ENCODE data around the gene NAPEPLD.

NAPEPLD gene

DNA sequence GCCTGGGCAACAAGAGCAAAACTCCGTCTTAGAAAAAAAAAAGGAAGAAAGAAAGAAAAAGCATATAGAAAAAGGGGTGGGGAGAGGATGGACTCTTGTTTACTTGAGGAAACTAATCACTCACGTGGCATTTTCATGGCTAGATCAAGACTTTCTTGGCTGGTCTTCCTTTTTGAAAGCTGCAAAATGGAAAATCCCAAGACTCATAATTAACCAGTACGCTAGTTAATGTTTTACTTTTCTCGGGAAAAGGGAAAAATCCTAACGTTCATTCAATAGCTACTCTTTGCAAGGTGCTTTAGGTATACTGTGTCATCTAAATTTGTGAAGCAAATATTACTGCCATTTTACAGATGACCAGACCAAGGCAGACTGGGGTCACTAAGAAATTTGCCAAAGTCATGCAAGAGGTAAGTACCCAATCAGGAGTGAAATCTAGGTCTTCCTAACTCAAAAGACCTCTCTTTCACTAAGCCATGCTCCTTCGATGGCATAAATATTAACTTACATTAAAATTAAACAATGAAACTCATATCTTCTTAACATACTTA lies 24.4 kb downstream of the NAPEPLD start:
- H3K27me3 ChIP-seq (ENCODE audit: control insufficient read depth, insufficient read depth, low read length), result no peaks in the 10 kb centered on the region
- H3K9me3 ChIP-seq (ENCODE audit: control insufficient read depth, low read length), result no peaks in the 10 kb centered on the region
- H3K4me1 ChIP-seq, result no peaks in the 10 kb centered on the region
- peaks cover 7% of the 10 kb centered on the region for H3K79me2 ChIP-seq
- no peak overlapping the region for H3K4me3 ChIP-seq (ENCODE audit: low read depth, low read length)
- TF ChIP-seq, protein P1, sequence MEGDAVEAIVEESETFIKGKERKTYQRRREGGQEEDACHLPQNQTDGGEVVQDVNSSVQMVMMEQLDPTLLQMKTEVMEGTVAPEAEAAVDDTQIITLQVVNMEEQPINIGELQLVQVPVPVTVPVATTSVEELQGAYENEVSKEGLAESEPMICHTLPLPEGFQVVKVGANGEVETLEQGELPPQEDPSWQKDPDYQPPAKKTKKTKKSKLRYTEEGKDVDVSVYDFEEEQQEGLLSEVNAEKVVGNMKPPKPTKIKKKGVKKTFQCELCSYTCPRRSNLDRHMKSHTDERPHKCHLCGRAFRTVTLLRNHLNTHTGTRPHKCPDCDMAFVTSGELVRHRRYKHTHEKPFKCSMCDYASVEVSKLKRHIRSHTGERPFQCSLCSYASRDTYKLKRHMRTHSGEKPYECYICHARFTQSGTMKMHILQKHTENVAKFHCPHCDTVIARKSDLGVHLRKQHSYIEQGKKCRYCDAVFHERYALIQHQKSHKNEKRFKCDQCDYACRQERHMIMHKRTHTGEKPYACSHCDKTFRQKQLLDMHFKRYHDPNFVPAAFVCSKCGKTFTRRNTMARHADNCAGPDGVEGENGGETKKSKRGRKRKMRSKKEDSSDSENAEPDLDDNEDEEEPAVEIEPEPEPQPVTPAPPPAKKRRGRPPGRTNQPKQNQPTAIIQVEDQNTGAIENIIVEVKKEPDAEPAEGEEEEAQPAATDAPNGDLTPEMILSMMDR (IDR thresholded peaks at IDR 0.05), result no peak
- H3K36me3 ChIP-seq (ENCODE audit: control insufficient read depth, insufficient read depth, low read length), result no peaks in the 10 kb centered on the region
- no peak overlapping the region for H2AFZ ChIP-seq
- no peak overlapping the region for H3K9ac ChIP-seq
- H3K27ac ChIP-seq, result no peak overlapping the region
- H3K4me2 ChIP-seq (ENCODE audit: low read length), result no peak overlapping the region

DNA sequence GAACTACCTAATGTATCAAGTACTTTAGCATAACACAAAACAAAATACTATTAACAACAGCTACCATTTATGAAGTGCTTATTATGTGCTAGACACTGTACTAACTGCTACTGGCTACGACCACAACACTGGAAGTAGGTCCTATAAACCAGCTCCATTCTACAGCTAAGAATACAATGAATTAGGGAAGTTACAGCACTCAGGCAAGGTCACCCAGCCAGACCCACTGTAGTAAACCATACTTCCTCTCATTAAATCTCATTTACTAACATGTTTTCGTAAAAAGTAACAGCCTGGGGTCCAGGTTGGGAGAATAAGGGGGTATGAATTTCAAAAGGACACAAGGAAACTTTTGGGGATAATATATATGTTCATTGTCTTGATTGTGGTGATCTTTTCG lies 25.4 kb downstream of the NAPEPLD start:
- Histone ChIP-seq H3K27ac (no peak overlapping the region), H3K4me2 (ENCODE audit: low read length) (no peak overlapping the region), H3K9me3 (ENCODE audit: control insufficient read depth, low read length) (no peaks in the 10 kb centered on the region), H3K79me2 (peaks cover 7% of the 10 kb centered on the region), H3K4me3 (ENCODE audit: low read depth, low read length) (no peak overlapping the region), H2AFZ (no peak overlapping the region), H3K4me1 (no peaks in the 10 kb centered on the region), H3K36me3 (ENCODE audit: control insufficient read depth, insufficient read depth, low read length) (no peaks in the 10 kb centered on the region), H3K9ac (no peak overlapping the region), H3K27me3 (ENCODE audit: control insufficient read depth, insufficient read depth, low read length) (no peaks in the 10 kb centered on the region)
- TF ChIP-seq, protein P1 (IDR thresholded peaks at IDR 0.05), result no peak

DNA sequence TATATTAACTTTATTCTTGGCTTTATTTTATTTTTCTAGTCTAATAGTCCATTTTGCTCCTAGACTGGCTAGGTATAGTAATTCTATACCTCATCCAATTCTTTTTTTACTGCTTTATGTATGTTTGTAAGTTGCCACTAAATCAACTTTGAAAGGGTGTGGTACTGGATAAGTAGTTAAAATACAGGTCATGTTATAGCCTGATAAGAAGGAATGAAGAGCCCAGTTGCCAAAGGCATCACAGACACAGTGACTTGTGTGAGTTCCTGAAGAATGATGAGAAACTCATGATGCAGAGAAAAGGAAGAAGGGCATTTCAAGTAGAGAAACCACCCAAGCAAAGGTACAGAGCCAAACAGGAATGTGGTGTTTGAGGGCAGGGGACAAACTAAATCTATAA lies 27.3 kb downstream of the NAPEPLD start:
- peaks cover 3% of the 10 kb centered on the region for H3K79me2 ChIP-seq
- no peak overlapping the region for H3K4me2 ChIP-seq (ENCODE audit: low read length)
- H3K36me3 ChIP-seq (ENCODE audit: control insufficient read depth, insufficient read depth, low read length), result no peaks in the 10 kb centered on the region
- no peaks in the 10 kb centered on the region for H3K4me1 ChIP-seq
- no peak overlapping the region for H3K4me3 ChIP-seq (ENCODE audit: low read depth, low read length)
- H3K27me3 ChIP-seq (ENCODE audit: control insufficient read depth, insufficient read depth, low read length), result no peaks in the 10 kb centered on the region
- no peaks in the 10 kb centered on the region for H3K9me3 ChIP-seq (ENCODE audit: control insufficient read depth, low read length)
- H3K9ac ChIP-seq, result no peak overlapping the region
- no peak overlapping the region for H3K27ac ChIP-seq
- H2AFZ ChIP-seq, result no peak overlapping the region
- TF ChIP-seq, protein P1 (IDR thresholded peaks at IDR 0.05), result no peak

DNA sequence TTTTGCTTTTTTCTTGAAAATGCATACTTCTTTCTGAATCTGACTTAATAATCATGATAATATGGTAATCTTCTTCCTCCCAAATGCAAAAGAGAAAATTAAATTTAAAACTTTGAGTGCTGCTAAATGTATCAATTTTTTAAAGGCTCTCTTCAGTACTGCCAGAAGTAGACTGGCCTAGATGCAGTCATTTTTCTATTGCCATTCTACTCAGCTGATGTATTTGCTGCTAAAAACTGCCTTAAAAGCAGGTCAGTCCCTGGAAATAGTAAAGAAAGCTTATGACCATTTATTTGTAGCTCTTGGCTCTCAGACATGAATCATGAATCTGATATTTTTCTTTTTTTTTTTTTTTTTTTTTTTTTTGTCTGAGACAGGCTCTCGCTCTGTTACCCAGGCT lies 28.5 kb downstream of the NAPEPLD start:
- Histone ChIP-seq H3K4me2 (ENCODE audit: low read length) (no peak overlapping the region), H2AFZ (no peak overlapping the region), H3K4me3 (ENCODE audit: low read depth, low read length) (no peak overlapping the region), H3K36me3 (ENCODE audit: control insufficient read depth, insufficient read depth, low read length) (no peaks in the 10 kb centered on the region), H3K27me3 (ENCODE audit: control insufficient read depth, insufficient read depth, low read length) (no peaks in the 10 kb centered on the region), H3K9me3 (ENCODE audit: control insufficient read depth, low read length) (no peaks in the 10 kb centered on the region), H3K9ac (no peak overlapping the region), H3K79me2 (no peaks in the 10 kb centered on the region), H3K27ac (no peak overlapping the region), H3K4me1 (no peaks in the 10 kb centered on the region)
- TF ChIP-seq, protein P1 (IDR thresholded peaks at IDR 0.05), result no peak

DNA sequence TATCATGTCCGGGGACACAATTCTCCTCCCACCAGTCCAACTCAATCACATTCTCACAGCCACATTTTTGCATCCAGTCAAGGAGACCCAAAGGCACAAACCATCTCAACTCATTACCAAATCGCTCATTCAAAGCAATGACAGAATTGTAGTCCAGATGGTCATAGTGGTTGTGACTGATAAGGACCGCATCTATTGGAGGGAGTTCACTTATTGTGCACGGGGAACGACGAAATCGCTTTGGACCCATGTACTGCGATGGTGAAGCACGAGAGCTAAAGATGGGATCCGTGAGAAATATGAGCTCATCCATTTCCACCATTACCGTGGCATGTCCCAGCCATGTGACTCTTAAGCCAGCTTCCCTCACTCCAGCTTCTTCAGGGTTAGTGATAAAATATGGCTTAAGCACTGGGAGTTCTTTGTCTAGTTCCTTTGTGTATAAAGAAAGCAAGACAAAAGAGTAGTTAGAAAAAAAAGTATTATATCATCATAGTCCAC lies 29.1 kb downstream of the NAPEPLD start:
- Histone ChIP-seq H3K4me3 (ENCODE audit: low read depth, low read length) (no peak overlapping the region), H3K27ac (no peak overlapping the region), H3K4me2 (ENCODE audit: low read length) (no peak overlapping the region), H2AFZ (no peak overlapping the region), H3K9ac (no peak overlapping the region), H3K4me1 (no peaks in the 10 kb centered on the region), H3K27me3 (ENCODE audit: control insufficient read depth, insufficient read depth, low read length) (no peaks in the 10 kb centered on the region), H3K9me3 (ENCODE audit: control insufficient read depth, low read length) (no peaks in the 10 kb centered on the region), H3K36me3 (ENCODE audit: control insufficient read depth, insufficient read depth, low read length) (no peaks in the 10 kb centered on the region), H3K79me2 (no peaks in the 10 kb centered on the region)
- TF ChIP-seq, protein P1 (IDR thresholded peaks at IDR 0.05), result no peak

Measured in parathyroid adenoma (tissue), 2 donors.